Osteoblast (primary cell): ENCODE measurements around the gene NEGR1. TPM values are rescaled to one million over a fixed set of nuclear protein-coding genes. Genes with fewer than 3 reads are reported as not detected.

ENCODE experiments used
- DNase-seq: peaks from one replicate; pipeline ENCODE4 v3.0.0; 2011; ENCODE audit warnings: low spot score, mixed read lengths; ENCODE audit not compliant: insufficient read length; ENCODE audit errors: missing footprints
- H2AFZ ChIP-seq: 2 replicates; pipeline ENCODE4 v1.6.0; 2011; ENCODE audit warnings: mild to moderate bottlenecking, low read length
- H3K27ac ChIP-seq: 2 replicates; pipeline ENCODE4 v1.5.1; 2011; ENCODE audit warnings: mild to moderate bottlenecking, low read depth, low read length, moderate library complexity
- H3K27me3 ChIP-seq: 2 replicates; pipeline ENCODE4 v1.6.0; 2012; ENCODE audit warnings: mild to moderate bottlenecking, control low read depth, inconsistent platforms, low read length, moderate library complexity; ENCODE audit not compliant: insufficient read depth
- H3K36me3 ChIP-seq: 2 replicates; pipeline ENCODE4 v1.5.1; 2011; ENCODE audit warnings: mild to moderate bottlenecking, low read length, control low read depth, moderate library complexity; ENCODE audit not compliant: insufficient read depth
- H3K4me1 ChIP-seq: 2 replicates; pipeline ENCODE4 v1.5.1; 2011; ENCODE audit warnings: mild to moderate bottlenecking, low read length, control low read depth, moderate library complexity; ENCODE audit not compliant: insufficient read depth
- H3K4me2 ChIP-seq: 2 replicates; pipeline ENCODE4 v1.6.0; 2011; ENCODE audit warnings: mild to moderate bottlenecking, low read length; ENCODE audit not compliant: insufficient read depth
- H3K4me3 ChIP-seq: fragments of 200-600 bp; sonication (generic); 3 replicates; pipeline ENCODE4 v1.5.1; 2012; ENCODE audit warnings: mild to moderate bottlenecking, low read length, inconsistent platforms; ENCODE audit not compliant: insufficient read depth
- H3K79me2 ChIP-seq: 2 replicates; pipeline ENCODE4 v1.6.0; 2012; ENCODE audit warnings: mild to moderate bottlenecking, low read length, control low read depth, inconsistent platforms; ENCODE audit not compliant: insufficient read depth
- H3K9me3 ChIP-seq: 2 replicates; pipeline ENCODE4 v1.5.1; 2011; ENCODE audit warnings: low read depth, low read length, control low read depth
- H4K20me1 ChIP-seq: 2 replicates; pipeline ENCODE4 v1.6.0; 2012; ENCODE audit warnings: mild to moderate bottlenecking, low read length, control low read depth; ENCODE audit not compliant: insufficient read depth
- total RNA-seq: library from RNA; depleted of rRNA; stranded (reverse); fragments of >200 nt; gene quantifications from 2 replicates; pipeline ENCODE4 v1.2.3, GENCODE V29; 2012
- TF ChIP-seq, protein P1 (sequence below): IDR thresholded peaks from 2 replicates; pipeline ENCODE4 v1.5.1; 2011; ENCODE audit warnings: mild to moderate bottlenecking, low read depth, low read length, moderate library complexity; ENCODE audit errors: extremely low read depth

Gene NEGR1
- total RNA-seq, 1 donor, result 18.1 TPM

DNA sequence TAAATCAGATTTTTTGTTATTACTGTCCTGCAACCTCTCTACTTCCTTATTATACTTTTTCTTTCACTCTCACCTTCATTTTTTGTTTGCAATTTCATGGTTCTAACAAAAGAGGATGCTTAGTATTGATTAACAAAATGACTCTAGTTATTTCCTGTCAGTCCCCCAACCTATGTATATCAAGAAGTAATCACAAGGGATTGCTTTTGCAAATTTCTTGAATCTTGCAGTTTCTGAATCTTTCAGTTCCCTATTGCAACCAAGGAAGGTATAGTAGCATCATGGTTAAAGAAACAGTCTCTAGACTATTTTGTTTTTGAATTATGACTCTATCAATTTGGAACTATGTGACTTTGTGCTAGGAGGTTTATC lies 446.9 kb downstream of the NEGR1 start:
- H3K9me3 ChIP-seq, result no peaks in the 10 kb centered on the region
- TF ChIP-seq, protein P1, sequence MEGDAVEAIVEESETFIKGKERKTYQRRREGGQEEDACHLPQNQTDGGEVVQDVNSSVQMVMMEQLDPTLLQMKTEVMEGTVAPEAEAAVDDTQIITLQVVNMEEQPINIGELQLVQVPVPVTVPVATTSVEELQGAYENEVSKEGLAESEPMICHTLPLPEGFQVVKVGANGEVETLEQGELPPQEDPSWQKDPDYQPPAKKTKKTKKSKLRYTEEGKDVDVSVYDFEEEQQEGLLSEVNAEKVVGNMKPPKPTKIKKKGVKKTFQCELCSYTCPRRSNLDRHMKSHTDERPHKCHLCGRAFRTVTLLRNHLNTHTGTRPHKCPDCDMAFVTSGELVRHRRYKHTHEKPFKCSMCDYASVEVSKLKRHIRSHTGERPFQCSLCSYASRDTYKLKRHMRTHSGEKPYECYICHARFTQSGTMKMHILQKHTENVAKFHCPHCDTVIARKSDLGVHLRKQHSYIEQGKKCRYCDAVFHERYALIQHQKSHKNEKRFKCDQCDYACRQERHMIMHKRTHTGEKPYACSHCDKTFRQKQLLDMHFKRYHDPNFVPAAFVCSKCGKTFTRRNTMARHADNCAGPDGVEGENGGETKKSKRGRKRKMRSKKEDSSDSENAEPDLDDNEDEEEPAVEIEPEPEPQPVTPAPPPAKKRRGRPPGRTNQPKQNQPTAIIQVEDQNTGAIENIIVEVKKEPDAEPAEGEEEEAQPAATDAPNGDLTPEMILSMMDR, result no peak
- no peak overlapping the region for H3K4me2 ChIP-seq

DNA sequence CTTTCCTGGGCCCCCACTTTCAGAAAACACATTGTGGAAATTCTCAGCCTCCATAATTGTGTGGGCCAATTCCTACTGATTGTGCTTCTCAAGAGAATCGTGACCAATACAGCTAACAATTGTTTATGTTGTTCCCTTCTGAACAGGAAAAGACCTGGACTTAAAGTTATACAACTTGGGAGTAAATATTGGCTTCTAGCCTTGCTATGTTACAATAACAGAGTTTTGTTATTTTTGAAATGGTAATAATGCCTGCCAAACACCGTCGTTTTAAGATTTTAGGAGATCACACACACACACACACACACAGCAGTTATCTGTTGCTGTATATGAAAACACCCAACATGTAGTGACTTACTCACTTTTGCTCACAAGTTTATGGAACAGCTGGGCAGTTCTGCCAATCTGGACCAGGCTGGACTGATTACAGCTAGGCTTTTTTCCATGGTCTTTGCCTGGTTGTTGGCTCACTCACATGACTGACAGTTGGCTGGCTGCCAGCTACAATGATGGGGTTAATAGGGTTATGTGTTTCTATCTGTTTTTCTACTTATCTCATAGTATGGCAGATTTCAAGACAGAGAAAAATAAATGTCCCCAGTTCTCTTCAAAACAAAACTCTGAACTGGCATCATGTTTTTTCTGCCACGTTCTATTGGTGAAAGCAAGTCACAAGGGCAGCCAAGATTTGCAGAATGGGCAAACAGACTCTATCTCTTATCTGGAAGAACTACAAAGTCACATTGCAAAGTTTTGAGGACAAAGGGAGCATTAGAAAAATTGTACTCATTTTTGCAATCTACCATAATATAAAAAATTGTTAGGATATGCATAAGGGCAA lies 447.5 kb downstream of the NEGR1 start:
- H4K20me1 ChIP-seq, result peaks cover 2% of the 10 kb centered on the region
- H3K4me3 ChIP-seq, result no peak overlapping the region
- H3K4me1 ChIP-seq, result no peaks in the 10 kb centered on the region
- no peak overlapping the region for H2AFZ ChIP-seq
- H3K27ac ChIP-seq, result no peak overlapping the region
- DNase-seq, result no peak
- H3K79me2 ChIP-seq, result no peaks in the 10 kb centered on the region
- no peaks in the 10 kb centered on the region for H3K9me3 ChIP-seq
- no peak overlapping the region for H3K4me2 ChIP-seq
- H3K36me3 ChIP-seq, result no peaks in the 10 kb centered on the region
- TF ChIP-seq, protein P1, result no peak
- no peaks in the 10 kb centered on the region for H3K27me3 ChIP-seq

More for the DNA sequence above, 446.9 kb downstream of the NEGR1 start:
- DNase-seq, result no peak
- H4K20me1 ChIP-seq, result peaks cover 2% of the 10 kb centered on the region
- H3K27me3 ChIP-seq, result no peaks in the 10 kb centered on the region
- H3K36me3 ChIP-seq, result no peaks in the 10 kb centered on the region
- H2AFZ ChIP-seq, result no peak overlapping the region
- no peaks in the 10 kb centered on the region for H3K4me1 ChIP-seq
- no peak overlapping the region for H3K4me3 ChIP-seq
- no peak overlapping the region for H3K27ac ChIP-seq
- no peaks in the 10 kb centered on the region for H3K79me2 ChIP-seq

DNA sequence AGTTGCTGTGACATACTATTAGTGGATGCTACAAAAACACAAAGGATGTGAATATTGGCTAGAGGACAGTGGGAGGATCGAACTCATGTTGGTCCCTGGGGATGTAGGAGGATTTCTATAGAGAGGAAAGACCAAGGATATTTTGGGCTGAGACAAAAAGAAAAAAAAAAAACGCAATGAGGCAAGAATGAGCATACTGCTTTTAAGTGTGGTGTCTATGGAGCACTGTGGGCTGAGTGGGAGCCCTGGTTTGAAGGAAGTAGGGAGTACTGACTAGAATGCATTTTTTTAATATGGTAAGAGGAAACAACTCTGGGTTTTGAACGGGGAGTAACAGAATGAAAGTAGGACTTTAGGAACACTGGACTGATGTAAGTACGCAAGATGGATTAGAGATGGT lies 450.7 kb downstream of the NEGR1 start:
- H3K79me2 ChIP-seq, result no peaks in the 10 kb centered on the region
- TF ChIP-seq, protein P1, result no peak
- no peaks in the 10 kb centered on the region for H3K36me3 ChIP-seq
- no peak for DNase-seq
- no peak overlapping the region for H3K4me3 ChIP-seq
- no peaks in the 10 kb centered on the region for H3K27me3 ChIP-seq
- H3K27ac ChIP-seq, result no peak overlapping the region
- H3K9me3 ChIP-seq, result no peaks in the 10 kb centered on the region
- H4K20me1 ChIP-seq, result peaks cover 2% of the 10 kb centered on the region
- H2AFZ ChIP-seq, result no peak overlapping the region
- no peak overlapping the region for H3K4me2 ChIP-seq
- H3K4me1 ChIP-seq, result no peaks in the 10 kb centered on the region

- DNase-seq, result no peak
- Histone ChIP-seq H3K4me1 (no peaks in the 10 kb centered on the region), H4K20me1 (peaks cover 2% of the 10 kb centered on the region), H3K27me3 (no peaks in the 10 kb centered on the region), H3K36me3 (no peaks in the 10 kb centered on the region), H3K4me3 (no peak overlapping the region), H3K79me2 (no peaks in the 10 kb centered on the region), H2AFZ (no peak overlapping the region), H3K9me3 (no peaks in the 10 kb centered on the region), H3K27ac (no peak overlapping the region), H3K4me2 (no peak overlapping the region)
- TF ChIP-seq, protein P1, result no peak
These were observed 453.0 kb downstream of the NEGR1 start for GRCh38 chr1:71829346-71829745.
